Cerebellar cortex (tissue), 1 donor: Measurements from ENCODE around the gene PRKAA1.
"Not testable (repeated sequence)": the region's sequence is repeated elsewhere in the genome, so short reads cannot be mapped to it uniquely, and the experiment has no call there.

Source experiments
- DNase-seq: peaks from one replicate; pipeline ENCODE4 v3.0.0-alpha.2; 2015; ENCODE audit warnings: low spot score

The PRKAA1 gene

DNA sequence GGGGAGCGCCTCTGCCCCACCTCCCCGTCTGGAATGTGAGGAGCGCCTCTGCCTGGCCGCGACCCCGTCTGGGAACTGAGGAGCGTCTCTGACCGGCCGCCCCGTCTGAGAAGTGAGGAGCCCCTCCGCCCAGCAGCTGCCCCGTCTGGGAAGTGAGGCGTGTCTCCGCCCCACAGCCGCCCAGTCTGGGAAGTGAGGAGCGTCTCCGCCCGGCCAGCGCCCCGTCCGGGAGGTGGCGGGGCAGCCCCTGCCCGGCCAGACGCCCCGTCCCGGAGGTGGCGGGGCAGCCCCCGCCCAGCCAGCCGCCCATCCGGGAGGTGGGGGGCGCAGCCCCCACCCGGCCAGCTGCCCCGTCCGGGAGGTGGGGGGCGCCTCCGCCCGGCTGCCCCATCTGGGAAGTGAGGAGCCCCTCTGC, 75.7 kb downstream of the PRKAA1 start:
- DNase-seq, result not testable (repeated sequence)

DNA sequence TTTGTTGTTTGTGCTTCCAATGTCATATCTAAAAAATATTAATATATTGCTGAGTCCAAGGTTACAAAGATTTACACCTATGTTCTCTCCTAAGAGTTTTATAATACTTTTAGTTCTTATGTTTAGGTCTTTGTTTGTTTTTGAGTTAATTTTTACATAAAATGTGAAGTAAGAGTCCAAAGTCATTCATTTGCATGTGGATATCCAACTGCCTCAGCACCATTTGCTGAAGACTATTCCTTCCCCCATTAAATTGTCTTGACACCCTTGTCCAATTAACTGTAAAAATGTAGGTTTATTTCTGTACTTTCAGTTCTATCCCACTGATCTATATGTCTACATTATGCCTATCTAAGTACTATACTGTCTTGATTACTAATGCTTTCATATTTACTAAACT, 78.1 kb downstream of the PRKAA1 start:
- DNase-seq, result no peak

DNA sequence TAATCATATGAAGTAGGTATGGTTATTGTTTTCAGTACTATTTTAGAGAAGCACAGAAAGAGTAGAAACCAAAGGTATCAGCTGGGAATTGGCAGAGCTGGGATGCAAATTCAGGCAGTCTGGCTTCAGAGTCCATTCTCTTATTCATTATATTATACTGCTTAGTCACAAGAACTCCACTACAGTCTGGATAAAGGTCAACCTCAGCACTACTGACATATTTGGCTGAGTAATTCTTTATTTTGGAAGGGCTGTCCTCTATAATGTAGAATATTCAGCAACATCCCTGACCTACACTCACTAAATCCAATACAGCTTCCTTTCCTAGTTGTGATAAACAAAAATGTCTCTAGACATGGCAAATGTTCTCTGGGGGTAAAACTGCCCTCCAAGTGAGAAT, 80.9 kb downstream of the PRKAA1 start:
- DNase-seq, result no peak

DNA sequence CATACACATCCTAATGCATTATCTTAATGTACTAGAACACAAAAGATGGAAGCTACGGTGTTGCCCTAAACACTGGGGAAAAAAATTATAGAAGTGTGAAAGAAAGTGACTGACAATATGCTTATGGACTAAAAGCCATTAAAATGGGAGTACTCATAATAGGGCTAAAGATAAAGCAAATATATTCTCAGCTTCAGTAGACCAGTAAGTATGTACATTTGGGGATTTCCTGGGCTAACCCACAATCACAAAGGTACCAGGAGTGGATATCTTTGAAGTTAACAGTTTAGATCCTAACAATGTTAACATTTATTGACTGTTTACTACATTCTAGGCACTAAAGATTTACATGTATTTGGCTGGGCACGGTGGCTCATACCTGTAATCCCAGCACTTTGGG, 81.6 kb downstream of the PRKAA1 start:
- no peak for DNase-seq

DNA sequence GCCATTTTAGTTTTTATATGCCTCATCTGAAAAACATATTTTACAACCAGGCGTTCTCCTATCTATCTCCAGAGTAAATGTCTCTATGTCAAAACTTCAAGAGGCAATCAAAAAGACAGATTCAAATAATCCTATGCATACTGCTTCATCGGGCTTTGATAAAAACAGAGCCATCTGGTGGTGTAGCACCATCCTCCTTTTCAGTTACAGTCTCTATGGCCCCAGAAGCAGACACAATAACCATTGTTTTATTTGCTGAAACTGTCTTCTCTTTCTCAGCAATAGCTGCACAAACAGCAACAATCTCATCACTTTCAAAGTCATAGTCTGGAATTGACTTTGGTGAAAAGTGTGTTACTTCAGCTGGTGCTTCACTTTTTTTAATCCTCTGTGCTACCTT, 82.2 kb downstream of the PRKAA1 start:
- DNase-seq, result no peak

DNA sequence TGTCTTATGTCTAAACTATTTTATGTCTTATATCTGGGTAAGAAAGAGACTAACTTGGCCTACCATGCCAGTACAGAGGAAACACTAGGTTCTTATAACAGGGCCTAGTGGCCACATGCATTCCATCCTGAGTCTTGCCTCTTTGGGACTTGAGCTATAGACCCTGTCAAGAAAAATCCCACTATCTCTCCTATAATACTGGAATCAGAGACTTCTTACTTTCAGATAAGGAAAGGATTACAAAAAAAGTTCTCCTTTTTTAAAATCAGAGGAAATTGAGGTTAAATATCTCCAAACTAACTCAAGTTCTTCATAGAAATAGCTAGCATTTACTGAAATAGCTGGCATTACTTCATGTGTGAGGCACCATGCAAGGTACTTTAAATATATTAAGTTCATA, 84.2 kb downstream of the PRKAA1 start:
- no peak for DNase-seq

DNA sequence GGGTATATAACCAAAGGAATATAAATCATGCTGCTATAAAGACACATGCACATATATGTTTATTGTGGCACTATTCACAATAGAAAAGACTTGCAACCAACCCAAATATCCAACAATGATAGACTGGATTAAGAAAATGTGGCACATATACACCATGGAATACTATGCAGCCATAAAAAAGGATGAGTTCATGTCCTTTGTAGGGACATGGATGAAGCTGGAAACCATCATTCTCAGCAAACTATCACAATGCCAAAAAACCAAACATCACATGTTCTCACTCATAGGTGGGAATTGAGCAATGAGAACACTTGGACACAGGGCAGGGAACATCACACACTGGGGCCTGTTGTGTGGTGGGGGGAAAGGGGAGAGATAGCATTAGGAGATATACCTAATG, 87.6 kb downstream of the PRKAA1 start:
- DNase-seq, result not testable (repeated sequence)
